NCI-H82 treated with DMSO at 0.1 percent for 48 hours (cell line): ENCODE data around the gene TIGD6.

ENCODE experiments used
- DNase-seq: peaks from one replicate; lab custom pipeline; 2025; ENCODE audit not compliant: unreplicated experiment; lab: John Stamatoyannopoulos, UW

The TIGD6 gene

GRCh38 chr5:149981206-149981605 lies 19.2 kb downstream of the TIGD6 start:
- no peak for DNase-seq

GRCh38 chr5:149979896-149980295 lies 20.6 kb downstream of the TIGD6 start:
- no peak for DNase-seq

- no peak for DNase-seq
These were observed 25.0 kb downstream of the TIGD6 start for GRCh38 chr5:149975409-149975808.

GRCh38 chr5:149969181-149969930 lies 31.1 kb downstream of the TIGD6 start:
- no peak for DNase-seq

- no peak for DNase-seq
These were observed 33.5 kb downstream of the TIGD6 start for GRCh38 chr5:149966946-149967345.

GRCh38 chr5:149963729-149964128 lies 36.7 kb downstream of the TIGD6 start:
- no peak for DNase-seq

- DNase-seq, result no peak
These were observed 37.7 kb downstream of the TIGD6 start for GRCh38 chr5:149962601-149963300.

GRCh38 chr5:149961957-149962409 lies 38.5 kb downstream of the TIGD6 start:
- no peak for DNase-seq

GRCh38 chr5:149961186-149961685 lies 39.2 kb downstream of the TIGD6 start:
- DNase-seq, result no peak

- DNase-seq, result peak; percentile 88
These were observed 39.9 kb downstream of the TIGD6 start, which contains the start of gene SLC26A2 for GRCh38 chr5:149960272-149961185. TSS of gene SLC26A2 (plus strand) at chr5:149960758. CDS start at chr5:149977653, 16,895 bp downstream.

GRCh38 chr5:149959406-149960236 lies 40.8 kb downstream of the TIGD6 start:
- DNase-seq, result peak; percentile 44

- DNase-seq, result no peak
These were observed 42.6 kb downstream of the TIGD6 start for GRCh38 chr5:149957855-149958254.

- DNase-seq, result no peak
These were observed 43.8 kb downstream of the TIGD6 start for GRCh38 chr5:149956685-149957084.

- no peak for DNase-seq
These were observed 45.7 kb downstream of the TIGD6 start for GRCh38 chr5:149954798-149955197.

- no peak for DNase-seq
These were observed 46.9 kb downstream of the TIGD6 start for GRCh38 chr5:149953436-149954121.

GRCh38 chr5:149951138-149951749 lies 49.2 kb downstream of the TIGD6 start:
- no peak for DNase-seq

- DNase-seq, result no peak
These were observed 51.5 kb downstream of the TIGD6 start for GRCh38 chr5:149948993-149949392.

GRCh38 chr5:149946118-149946517 lies 54.3 kb downstream of the TIGD6 start:
- no peak for DNase-seq

GRCh38 chr5:149944666-149945065 lies 55.8 kb downstream of the TIGD6 start, which contains the start of gene PDE6A:
TSS of gene PDE6A (minus strand) at chr5:149944793. CDS start at chr5:149944673, 120 bp downstream.
- peak; percentile 77 for DNase-seq
